GM21526 (cell line): ENCODE data around the gene LRP1.

Experiments
- ATAC-seq: cut with Tn5 transposase; IDR thresholded peaks from one replicate; pipeline ENCODE4 v1.9.1; 2021; ENCODE audit warnings: moderate library complexity; ENCODE audit not compliant: unreplicated experiment, low FRiP score

LRP1 gene

DNA sequence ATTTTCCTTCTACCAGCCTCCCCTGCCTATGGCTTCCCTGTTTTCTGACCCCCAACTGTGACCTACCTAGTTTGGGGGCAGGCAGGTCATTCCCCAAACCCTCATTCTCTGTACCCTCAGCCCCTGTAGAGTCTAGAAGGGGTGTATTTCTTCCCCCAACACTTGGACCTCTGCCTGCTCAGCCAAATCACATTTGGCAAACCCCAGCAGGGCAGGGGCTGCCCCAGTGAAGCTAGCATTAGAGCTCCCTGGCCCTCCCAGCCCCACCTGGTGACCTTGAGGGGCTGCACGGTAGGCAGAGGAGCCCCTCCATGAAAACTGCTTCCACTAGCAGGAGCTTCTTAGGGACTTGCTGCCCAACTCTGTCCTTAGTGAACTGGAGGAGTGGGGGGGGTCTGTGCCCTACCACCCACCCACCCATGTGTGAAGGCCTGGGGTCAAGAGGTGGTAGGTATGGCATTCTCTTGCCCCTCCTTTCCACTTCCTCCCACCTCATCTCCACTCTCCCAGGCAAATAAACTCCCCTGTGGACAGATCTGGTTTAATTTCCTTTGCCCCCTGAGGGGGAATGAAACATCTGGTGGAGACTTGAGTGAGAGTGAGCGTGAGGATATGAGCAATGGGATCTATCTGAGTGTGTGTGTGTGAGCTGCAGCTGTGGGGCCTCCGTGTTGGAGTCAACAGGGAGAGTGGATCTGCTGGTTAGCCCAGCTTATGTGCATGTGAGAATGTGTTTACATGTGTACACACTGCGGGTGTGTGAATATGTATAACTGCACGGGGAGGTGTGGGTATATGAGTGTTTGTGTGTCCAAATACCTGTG, 90.0 kb downstream of the LRP1 start:
- ATAC-seq: no peak

DNA sequence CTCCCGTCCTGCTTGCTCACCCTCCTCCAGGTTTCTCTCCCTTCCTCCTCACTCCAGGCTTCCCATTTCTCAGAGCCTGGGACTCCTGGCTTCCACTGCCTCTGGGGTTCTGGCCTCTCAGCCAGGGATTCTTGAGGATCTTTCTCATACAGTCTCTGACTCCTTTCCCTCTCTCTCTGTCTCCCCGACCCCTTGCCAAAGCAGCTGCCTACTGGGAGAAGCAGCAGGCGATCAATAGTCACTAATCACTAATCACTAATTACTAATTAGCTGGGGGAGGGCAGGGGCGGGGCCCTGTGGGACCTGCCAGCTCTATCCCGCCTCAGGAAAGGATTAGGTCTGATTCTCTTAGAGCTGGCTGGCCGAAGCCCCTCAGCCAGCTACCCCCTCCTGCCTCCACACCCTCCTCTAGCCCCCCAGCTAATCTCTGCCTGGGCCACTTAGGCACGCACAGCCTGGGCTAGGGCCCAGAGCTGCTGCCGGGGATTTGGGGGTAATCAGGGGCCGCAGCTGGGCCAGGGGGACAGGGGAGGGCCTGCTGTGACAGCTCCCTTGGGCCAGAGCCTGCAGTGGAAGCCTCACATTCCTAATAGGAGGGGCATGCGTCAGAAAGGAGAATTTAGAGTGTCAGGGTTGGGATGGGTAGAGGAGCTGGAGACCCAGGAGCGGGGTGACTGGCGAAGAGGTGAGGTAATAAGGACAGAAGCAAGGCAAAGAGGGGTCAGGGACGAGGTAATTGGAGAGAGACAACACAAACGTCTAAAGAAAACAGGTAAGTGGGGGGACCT, 91.1 kb downstream of the LRP1 start:
- no peak for ATAC-seq

DNA sequence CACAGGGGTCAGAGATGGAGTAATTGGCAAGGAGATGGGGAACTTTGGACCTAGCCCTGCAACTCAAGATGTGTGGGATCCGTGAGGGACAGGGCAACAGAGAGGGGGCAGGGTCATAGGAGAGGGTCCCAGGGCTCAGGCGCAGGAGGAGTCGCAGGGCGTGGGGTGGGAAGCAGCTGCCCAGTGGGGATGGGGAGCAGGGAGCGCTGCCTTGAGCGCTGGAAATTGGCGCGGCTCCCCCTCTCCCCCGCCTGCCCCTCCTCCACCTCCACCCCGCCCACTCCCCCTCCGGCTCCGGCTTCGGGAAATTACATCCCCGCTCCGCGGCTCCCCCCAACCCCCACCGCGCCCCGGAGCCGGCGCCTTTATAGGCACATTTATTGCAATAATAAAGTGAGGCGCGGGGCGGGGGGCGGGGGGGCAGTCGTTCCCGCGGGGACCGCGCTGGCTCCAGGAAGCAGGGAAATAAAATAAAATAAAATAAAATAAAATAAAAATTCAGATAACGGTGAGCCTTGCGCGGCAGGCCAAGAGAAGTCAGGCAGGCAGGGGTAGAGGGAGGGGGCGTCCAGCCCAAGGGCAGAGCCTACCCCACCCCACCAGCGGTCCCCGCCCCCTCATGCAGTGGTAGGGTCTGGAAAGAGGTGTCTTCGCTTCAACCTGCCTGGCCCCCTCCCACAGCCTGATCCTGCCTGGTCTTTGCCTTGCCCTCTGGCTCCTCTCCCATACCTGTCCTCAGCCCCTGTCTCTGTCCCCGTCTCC, 91.9 kb downstream of the LRP1 start:
- no peak for ATAC-seq

DNA sequence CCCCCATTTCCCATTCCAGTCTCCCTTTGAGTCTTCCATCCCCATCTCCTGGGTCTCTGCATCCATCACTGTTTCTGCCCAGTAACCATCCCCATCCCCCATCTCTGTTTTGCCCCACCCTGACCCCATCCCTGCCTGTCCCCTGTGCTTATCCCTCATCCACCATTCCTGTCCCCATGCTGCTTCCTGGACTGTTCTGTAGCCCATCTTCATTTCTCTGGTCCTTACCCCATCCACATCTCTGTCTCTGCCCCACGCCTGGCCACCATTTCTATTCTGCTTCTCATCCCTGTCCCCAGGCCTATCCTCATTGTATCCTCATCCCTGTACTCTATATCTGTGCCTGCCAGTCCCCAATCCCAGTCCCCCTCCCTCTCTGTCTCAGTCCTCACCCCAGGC, 92.5 kb downstream of the LRP1 start:
- ATAC-seq: no peak

DNA sequence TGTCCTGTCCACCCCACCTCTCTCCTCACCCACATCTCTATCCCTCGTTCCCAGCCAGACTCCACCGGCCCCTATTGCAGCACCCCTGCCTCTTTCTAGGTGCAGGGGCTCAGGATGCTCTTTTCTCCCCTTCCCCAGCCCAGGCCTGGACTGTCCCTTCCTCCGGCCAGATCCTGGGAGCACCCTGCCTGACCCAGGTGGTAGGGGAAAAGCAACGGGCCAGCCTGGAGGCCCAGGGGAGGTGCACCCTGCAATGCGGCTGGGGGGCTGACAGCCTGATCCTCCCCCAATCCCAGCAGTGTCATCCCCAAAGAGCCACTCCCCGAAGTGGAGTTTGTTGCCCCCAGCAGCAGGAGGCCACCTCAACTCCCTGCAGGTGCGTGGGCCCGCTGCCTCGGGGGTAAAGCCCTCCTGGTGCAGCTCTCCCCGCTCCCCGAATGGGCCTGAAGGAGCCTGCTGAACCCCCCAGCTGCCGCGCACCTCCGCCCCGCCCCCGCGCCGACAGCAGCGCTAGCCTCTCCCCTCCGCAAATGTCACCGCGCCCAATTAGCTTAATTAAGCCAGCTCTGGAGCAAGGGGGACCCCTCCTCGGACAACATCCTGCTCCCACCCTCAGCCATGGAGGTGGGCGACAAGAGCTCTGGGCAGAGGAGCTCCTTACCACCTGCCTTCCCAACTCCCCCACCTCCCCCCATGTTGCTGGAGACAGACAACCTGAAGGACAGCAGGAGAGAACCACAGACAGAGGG, 93.1 kb downstream of the LRP1 start:
- no peak for ATAC-seq

DNA sequence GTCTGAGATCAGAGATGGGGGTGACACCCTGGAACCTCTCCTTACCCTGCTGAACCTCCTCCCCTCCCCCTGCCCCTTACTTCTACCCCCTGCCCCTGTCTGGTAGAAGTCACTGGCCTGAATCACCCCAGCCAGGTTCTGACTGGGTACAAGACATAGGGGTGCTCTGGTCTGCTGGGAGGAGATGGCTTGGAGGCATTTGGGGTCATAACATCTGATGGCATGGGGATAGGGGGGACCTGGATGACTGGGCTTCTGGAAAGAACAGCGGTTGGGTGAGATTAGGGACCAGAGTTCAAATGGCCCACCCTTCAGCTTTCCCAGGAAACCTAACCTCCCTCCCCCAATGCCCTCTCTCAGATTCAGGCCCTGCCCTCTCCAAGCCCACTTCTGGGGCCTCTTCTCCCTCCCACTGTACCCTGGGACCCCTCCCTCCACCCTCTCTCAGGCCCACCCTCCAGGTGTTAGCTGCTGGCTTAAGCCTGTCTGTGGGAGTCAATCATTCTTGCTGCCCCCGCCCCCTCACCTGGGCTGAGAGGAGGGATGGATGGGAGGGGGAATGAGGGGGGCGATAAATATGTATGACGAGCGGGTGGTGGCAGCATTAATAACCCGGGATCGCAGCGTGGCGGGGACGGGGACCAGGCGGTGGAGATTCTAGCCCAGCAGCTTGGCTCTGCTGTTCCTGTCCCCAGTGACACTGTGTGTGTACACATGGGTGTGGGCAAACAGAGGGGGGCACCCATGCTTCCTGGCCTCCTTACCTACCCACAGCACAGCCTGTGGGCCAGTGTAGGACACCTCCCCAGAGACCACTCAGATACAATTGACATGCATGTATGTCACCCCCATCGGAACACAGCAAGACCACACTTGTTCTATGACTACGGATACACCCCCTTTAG, 94.3 kb downstream of the LRP1 start:
- ATAC-seq: no peak

DNA sequence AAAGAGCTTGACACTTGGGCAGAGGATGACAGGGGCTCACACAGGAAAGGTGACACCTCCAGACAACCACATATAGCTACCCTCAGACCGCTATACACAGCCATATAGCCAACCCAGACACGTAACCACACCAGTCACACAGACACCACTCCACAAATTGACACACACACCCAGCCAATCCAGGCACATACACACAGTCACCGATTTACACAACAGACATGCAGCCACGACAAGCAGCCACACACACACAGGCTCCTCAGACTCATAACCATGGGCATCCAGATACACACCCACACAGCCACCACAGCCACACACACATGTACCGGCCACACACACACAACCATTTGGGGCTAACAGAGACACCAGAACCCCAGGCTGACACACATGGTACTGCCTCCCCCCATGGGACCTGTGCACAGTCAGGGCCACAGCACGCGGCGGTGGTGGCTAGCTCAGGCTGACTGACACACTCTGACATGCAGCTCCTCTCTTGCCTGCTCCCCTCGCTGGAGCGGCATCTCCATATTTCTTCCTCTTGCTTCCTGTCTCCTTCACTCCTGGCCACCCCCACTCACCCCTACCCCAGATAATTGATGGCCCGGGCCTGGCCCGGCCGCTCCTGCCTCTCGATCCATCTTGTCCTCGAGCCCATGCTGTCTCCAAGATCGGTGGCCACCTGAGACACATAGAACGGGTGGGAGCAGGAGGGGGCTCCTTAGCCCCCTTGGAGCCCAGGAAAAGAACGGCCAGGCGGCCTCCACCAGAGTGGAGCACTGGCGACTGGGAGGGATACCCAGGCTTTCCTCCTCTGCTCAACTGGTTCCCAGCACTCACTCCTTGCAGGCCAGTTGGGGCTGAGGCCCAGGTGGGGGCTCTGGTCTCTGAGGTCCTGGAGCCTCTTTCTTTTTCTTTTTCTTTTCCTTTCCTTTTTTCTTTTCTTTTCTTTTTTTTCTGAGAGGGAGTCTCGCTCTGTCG, 95.2 kb downstream of the LRP1 start:
- no peak for ATAC-seq

DNA sequence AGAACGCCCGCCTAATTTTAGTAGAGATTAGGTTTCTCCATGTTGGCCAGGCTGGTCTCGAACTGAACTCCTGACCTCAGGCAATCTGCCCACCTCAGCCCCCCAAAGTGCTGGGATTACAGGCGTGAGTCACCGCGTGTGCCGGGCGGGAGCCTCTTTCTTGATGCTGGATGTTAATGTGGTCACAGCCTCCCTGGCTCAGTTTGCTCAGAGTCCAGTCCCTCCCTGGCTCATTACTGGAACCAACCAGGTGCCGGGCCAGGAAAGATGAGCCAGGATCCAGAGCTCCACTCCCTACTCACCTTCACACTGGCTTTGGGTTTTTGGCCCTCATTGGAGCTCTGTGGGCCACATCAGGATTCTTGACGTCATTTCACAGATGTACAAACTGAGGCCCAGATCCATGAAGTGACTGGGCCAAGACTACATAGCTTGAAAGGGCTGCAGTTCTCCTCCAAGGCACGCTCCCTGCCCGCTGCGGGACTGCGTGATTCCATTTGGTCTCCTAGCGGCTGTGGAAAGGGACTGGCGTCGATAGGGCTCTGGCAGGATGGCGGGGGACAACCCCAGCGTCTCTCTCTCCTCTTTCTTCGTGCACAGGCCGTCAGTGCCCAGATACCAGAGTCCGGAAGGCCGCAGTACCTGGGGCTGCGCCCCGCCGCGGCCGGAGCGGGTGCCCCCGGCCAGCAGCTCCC, 96.1 kb downstream of the LRP1 start:
- ATAC-seq: no peak

DNA sequence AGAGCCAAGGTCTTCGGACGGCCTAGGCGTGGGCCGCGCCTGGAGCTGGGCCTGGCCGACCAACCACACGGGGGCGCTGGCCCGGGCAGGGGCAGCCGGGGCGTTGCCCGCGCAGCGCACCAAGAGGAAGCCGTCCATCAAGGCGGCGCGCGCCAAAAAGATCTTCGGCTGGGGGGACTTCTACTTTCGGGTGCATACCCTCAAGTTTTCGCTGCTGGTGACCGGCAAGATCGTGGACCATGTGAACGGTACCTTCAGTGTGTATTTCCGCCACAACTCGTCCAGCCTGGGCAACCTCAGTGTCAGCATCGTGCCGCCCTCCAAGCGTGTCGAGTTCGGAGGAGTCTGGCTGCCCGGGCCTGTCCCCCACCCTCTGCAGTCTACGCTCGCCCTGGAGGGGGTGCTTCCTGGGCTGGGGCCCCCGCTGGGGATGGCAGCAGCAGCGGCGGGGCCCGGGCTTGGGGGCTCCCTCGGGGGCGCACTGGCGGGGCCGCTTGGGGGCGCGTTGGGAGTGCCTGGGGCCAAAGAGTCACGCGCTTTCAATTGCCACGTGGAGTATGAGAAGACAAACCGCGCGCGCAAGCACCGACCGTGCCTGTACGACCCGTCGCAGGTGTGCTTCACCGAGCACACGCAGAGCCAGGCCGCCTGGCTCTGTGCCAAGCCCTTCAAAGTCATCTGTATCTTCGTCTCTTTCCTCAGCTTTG, 96.8 kb downstream of the LRP1 start:
- ATAC-seq: no peak

DNA sequence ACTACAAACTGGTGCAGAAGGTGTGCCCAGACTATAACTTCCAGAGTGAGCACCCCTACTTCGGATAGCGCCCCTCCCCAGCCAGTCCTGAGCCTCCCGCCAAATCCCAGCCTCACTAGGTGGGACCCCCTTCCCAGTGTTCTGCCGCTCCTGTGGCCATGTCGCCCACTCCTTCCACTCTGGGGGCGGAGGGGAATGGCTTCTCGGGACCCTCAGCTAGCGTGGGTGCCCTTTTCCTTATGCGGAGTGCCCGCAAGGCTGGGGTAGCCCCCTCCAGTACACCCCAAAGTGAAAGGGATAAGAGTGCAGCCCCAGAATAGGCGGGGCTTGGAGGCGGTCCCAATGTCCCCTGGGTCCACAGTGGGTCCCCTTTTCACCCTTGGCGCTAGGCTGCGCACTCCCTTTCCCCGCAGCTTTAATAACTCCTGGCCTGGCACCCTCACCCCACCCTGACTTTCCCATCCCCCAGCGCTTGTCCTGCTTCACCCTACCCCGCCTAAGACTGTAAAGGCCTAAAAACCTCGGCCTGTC, 97.5 kb downstream of the LRP1 start:
- no peak for ATAC-seq

DNA sequence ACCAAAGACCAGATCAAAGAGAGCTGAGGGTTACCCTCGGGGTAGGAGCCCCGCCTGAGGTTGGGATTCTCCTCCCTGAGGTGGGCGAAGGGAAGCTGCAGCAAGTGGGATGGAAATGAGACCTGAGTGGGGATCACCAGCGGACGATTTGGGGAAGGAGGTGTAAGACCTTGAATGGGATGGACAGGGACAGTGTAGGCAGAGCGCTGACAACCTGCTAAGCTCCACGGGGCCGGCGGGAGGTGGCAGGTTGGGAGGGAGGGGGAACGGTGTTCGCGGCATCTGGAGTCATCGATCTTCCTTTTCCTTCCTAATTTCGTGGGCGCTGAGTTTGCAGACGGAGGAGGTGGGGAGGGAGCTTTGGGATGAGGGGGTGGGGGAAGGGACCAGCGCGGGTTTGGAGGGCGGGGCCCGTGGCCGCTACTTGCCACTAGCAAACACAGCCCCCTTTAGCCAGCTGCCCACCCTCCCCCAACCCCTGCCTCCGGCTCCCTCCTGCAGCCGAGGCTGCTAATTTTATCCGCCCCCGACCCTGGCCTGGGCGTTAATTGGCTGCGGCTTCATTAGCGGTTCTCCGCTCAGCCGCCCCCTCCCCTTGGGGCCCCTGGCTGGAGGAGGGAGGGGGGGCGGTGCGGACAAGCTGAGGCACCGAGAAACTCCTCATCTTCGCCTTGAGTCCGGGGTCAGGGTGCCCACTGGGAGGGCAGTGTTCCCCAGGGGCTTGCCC, 98.5 kb downstream of the LRP1 start:
- no peak for ATAC-seq

DNA sequence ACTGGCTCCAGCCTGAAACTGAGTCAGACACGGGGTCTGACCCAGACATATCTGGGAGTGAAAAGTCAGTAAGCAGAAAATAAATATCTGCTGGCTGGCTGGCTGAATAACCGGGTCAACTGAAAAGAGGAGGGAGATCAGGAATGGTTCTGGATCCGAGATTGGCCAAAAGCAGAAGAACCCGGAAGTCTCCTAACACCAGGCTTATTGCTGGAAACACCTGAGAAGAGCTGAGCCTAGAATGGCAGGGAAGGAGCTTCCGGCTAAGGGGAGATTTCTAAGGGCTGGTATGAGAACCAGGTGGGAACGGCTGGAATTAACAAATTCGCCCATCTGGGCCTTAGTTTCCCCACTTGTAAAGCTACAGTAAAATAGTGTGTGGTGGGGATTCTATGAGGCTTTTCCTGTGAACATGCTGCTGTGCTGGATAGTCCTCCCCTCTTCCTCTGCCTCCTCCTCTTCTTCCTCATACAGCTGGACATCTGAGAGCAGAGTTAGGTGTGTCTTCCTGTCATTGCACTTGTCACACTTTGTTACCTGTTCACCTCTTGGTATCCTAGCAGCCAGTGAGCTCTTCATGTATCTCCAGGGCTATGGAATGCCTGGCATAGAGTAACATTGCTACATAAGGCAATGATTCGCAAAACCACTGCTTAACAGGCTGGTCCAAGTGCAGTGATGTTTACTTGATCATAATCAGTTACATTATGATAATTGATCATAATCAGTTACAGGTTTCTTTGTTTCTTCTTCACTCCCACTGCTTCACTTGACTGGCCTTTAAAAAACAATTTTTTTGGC, 99.2 kb downstream of the LRP1 start:
- ATAC-seq: no peak

DNA sequence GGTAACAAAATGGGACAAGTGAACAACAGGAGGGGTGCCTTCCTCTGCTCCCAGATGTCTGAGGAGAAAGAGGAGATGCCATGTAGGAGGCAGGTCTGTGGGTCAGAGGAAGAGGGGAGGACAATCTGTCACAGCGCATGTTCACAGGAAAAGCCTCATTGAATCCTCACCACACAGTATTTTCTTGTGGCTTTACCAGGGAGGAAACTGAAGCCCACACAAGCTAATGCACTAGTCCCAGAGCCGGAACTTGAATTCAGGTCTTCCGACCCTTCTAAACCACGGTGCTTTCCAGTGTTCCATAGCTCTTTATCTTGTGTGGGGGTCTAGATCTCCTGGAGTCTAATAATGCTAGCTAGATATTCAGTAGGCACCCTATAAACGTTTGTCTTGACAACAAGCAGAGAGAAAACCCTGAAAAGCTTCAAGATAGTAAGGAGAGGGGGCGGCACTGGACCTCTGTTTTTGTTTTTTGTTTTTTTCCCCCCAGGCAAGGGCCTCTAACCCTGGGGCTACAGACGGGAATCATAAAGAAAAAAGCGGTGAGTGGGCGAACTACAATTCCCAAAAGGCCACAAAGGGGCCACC, 100.9 kb downstream of the LRP1 start:
- ATAC-seq: peak; percentile 5

DNA sequence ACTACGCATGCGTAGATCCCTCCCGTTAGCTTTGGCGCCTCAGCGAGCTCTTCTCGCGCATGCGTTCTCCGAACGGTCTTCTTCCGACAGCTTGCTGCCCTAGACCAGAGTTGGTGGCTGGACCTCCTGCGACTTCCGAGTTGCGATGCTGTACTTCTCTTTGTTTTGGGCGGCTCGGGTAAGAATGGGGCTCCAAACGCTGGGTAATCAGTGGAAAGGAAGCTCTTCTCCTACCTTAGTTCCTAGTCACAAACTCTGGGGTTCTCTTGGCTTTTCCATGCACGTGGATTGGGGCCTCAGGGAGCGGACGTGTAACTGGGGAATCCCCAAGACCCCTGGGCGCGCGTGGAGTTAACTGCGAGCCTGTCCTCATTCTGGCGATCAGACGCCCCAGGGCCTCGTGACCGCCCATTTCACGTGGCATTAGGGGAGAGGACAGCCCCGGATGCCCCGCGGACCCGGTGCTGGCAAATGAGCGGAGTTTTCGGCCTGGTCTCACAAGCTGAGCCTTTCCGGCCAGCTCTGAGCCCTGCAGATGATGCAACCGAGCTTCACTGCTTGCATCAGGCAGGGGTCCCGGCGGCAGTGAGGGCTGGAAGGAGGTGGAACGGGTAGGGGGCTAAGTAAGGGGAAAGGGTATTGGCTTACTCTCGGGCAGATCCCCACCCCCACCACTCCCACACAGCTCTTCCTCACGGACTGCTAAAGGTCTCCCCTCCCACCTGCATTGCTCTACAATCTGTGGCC, 101.5 kb downstream of the LRP1 start, which contains the start of gene SHMT2:
Gene SHMT2, plus strand, starts transcription at position 78 of the 747 bp plus-strand sequence. Its CDS starts 68 bp downstream, at position 146.
- peak; percentile 51 for ATAC-seq
